H1 (cell line): ENCODE measurements around the gene CACNG1. TPM values are rescaled to one million over a fixed set of nuclear protein-coding genes. Genes with fewer than 3 reads are reported as not detected.

Experiments used
- polyA plus RNA-seq, 7 experiments: library from polyadenylated mRNA; depleted of rRNA in 3 of 7; stranded (reverse) in 5 of 7; unstranded in 2 of 7; fragments of >200 nt in 5 of 7; fragments of 200-250 nt in 2 of 7; gene quantifications; 1 replicate in 5 of 7; 2 replicates in 1 of 7; 4 replicates in 1 of 7; pipeline versions ENCODE4 v1.2.1 to v1.2.3, GENCODE V29; 2011 to 2013; ENCODE audit warnings: missing spikeins in 2 of 7, mixed read lengths in 2 of 7
- total RNA-seq: library from RNA; stranded (reverse); fragmentation: NEBNext Ultra II Directional; extraction: Animal tissue kit (Norgen Biotek cat#: 25700); gene quantifications from 2 replicates; pipeline ENCODE4 v1.2.1, GENCODE V29; 2021
- TF ChIP-seq, protein P1 (sequence below), 3 experiments: IDR thresholded peaks; 1 replicate in 2 of 3; 2 replicates in 1 of 3; pipeline versions ENCODE4 v1.5.1 to v1.6.1; 2011; ENCODE audit warnings: low read length in 3 of 3, mild to moderate bottlenecking in 3 of 3, inconsistent platforms in 2 of 3, low read depth in 1 of 3, moderate library complexity in 1 of 3; ENCODE audit not compliant: insufficient read depth in 1 of 3; ENCODE audit errors: control extremely low read depth in 1 of 3

Gene CACNG1
- total and polyA plus RNA-seq, 2 of the 8 experiments (the other 6 are each of a cell fraction or from before 2014, with no cell fraction given): not detected

DNA sequence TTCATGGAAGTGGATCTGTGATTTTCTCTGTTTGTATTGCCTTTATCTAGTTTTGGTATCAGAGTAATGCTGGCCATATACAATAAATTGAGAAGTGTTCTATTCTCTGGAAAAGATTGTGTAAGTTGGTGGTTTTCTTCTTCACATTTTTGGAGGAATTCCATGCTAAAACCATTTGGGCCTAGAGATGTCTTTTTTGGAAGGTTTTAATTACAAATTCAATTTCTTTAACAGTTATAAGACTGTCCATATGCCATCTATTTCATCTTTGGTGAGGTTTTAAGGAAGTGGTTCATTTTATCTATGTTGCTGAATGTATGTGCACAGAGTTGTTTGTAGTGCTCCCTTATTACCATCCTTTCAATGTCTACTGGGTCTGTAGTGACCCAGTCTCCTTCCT, 46.0 kb downstream of the CACNG1 start (continued):
- TF ChIP-seq, protein P1, sequence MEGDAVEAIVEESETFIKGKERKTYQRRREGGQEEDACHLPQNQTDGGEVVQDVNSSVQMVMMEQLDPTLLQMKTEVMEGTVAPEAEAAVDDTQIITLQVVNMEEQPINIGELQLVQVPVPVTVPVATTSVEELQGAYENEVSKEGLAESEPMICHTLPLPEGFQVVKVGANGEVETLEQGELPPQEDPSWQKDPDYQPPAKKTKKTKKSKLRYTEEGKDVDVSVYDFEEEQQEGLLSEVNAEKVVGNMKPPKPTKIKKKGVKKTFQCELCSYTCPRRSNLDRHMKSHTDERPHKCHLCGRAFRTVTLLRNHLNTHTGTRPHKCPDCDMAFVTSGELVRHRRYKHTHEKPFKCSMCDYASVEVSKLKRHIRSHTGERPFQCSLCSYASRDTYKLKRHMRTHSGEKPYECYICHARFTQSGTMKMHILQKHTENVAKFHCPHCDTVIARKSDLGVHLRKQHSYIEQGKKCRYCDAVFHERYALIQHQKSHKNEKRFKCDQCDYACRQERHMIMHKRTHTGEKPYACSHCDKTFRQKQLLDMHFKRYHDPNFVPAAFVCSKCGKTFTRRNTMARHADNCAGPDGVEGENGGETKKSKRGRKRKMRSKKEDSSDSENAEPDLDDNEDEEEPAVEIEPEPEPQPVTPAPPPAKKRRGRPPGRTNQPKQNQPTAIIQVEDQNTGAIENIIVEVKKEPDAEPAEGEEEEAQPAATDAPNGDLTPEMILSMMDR (IDR thresholded peaks at IDR 0.05; ENCODE audit: control extremely low read depth in 1 of 3, insufficient read depth in 1 of 3, low read depth in 1 of 3, low read length in 3 of 3): no peak
